SHP77 (cell line): ENCODE data around the gene RNF148.
"Not testable (repeated sequence)": the region's sequence is repeated elsewhere in the genome, so short reads cannot be mapped to it uniquely, and the experiment has no call there.

Experiments used
- DNase-seq, 2 experiments: peaks; one replicate each; lab custom pipeline; 2025; lab: John Stamatoyannopoulos, UW

The RNF148 gene

DNA sequence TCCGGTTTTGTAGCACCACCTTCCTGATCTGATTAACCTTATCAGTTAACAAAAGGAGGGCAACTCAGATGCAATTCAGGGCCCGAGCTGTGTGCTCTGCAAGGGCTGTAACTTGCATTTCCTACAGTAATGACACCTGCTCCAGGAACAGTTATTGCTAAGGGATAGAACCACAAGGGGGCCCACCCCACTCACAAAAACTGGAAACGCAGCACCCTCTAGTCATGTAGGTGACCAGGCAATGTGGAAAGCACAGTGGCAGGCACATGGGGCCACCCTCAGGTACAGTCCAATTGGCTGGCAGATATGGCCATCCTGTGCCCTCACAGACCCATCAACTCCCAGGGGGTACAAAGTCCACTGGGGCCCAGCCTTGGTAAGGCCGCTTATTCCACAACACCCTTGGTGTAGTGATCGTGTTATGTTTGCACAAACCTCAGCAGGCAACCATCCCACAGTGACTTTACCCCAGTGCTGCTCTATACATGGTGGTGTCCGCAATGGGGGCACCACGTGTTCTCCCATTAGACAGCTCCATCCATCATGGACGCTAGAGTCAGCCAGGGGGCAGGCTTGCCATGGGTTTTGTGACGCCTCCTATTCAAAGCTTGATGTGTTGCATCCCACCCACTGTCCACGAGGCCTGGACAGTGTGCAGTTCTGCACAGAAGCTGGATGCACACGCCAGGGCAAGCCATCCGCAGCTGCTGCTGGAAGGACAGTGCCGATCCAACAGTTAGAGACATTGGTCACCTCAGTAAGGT is 13.2 kb downstream of the RNF148 start:
- DNase-seq: peak in 1 of 2 experiments; percentile 17

DNA sequence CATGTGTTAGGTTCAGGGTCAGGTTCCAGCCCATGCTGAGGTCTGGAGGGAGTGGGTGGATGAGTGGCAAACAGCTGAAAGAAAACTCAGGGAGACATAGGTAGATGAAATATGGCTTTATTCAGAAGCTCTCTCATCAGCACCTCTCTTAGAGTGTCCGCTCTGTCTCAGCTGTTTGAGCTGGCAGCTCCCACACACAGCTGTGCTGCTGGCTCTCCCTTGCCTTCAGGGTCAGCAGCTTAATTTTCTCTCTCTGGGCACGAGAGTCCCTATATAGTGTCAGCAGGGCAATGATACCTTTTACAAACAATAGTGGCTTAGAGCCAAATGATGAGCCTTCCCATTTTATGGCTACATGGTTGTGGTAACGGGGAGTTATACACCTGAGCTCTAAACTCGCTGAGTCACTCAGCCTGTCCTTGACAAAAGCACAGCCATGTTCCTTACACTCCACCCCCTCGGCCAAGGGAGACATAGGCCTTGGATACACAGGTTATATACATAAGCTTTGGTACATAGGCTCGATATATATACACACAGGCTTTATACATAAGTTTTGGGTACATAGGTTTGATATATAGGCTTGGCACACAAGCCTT is 14.2 kb downstream of the RNF148 start:
- DNase-seq: peak; percentile 68 to 69

DNA sequence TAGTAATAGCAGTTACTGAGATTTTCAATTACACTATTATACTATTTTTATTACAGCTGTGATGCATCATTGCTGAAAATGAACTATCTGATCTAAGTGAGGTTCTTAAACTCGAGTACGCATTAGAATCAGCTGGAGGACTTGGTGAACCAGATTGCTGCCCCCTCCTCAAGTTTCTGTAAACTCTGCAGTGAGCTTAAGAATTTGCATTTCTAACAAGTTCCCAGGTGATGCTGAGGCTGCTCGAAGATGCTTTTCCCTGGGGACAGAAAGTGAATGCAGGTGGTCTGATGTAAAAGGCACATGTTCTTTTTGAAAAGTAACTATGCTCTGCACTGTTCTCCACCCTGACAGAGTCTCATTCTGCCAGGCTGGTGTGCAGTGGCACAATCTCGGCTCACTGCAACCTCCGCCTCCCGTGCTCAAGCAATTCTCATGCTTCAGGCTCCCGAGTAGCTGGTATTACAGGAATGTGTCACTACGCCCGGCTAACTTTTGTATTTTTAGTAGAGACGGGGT is 16.3 kb downstream of the RNF148 start:
- DNase-seq: no peak

DNA sequence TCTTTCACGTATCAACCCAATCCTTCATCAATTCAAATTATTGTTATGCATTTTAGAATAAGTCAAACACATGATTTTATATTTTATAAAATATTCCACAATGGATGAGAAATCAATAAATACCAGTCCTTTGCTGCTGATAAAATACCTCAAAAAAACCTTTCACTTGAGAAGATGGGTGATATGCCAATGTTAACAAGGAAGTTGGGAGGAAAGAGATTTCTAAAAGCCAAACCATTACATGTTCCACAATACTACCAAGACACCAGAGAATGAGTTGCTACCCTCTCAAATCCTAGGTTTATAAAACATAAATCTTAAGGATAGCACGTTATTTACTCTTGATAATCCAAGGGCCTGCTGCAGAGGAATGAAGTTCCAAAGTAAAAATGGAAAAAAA is 18.2 kb downstream of the RNF148 start:
- DNase-seq: no peak

DNA sequence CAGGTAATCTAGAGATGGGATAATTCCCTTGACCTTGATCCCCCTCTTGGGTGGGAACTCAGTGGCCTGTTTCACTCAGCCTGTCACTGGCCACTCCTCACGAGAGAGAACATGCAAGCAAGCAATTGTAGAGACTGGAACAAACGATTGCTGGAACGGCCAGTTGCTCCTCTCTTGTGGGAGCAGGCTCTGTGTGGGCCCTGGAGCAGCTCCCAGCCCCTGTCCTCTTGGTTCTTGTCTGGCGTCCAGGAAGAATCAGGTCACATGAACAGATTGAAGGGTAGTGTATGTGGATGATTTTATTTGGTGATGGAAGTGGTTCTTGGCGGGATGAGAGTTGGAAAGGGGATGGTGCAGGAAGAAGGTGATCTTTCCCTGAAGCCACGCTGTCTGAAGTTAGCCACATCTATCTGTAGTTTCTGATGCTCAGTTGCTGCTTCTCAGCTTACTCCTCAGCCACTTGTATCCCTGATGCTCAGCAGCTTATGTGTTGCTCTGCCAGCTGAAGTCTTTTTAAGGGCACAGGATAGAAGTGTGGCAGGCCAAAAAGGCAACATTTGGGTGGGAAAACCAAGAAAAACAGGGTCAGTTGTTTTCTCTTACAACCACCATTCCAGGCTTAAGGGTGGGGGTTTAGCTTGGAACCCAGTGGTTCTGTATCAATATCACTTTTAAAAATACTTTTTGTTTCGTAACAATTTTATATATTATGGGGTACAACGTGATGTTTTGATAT is 19.7 kb downstream of the RNF148 start:
- DNase-seq: no peak

DNA sequence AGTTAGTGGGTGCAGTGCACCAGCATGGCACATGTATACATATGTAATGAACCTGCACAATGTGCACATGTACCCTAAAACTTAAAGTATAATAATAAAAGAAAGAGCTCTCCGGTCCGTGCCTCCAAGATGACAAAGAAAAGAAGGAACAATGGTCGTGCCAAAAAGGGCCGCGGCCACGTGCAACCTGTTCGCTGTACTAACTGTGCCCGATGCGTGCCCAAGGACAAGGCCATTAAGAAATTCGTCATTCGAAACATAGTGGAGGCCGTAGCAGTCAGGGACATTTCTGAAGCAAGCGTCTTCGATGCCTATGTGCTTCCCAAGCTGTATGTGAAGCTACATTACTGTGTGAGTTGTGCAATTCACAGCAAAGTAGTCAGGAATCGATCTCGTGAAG is 21.5 kb downstream of the RNF148 start:
- not testable (repeated sequence) for DNase-seq

DNA sequence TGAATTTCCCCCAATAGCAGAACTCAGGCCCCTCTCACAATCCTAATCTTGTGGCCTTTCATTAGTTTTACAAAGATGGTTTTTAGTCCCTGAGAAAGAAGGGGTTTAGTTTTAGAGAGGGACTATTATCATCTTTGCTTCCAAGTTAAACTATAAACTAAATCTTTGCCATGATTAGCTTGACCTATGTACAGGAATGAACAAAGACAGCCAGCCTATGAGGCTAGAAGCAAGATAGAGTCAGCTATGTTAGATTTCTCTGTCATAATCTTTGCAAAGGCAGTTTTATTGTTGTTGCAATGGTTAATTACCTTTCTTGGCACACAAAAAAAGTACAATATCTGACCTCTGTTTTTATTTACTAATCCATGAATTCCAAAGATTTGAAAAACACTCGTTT is 22.9 kb downstream of the RNF148 start:
- no peak for DNase-seq

DNA sequence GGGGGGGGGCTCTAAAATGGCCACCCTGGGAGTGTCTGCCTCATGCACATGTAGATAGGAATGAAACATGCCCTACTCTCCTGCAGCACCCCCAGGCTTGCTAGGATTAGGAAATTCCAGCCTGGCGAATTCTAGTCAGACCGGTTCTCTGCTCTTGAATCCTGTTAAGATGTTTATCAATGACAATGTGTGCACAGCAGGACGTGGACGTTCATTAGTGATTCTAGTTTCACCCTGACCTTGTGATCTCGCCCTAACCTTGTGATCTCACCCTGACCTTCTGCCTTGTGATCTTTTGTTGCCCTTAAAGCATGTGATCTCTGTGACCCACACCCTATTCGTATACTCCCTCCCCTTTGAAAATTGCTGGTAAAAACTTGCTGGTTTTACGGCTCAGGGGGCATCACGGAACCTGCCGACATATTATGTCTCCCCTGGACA is 23.4 kb downstream of the RNF148 start:
- not testable (repeated sequence) for DNase-seq

DNA sequence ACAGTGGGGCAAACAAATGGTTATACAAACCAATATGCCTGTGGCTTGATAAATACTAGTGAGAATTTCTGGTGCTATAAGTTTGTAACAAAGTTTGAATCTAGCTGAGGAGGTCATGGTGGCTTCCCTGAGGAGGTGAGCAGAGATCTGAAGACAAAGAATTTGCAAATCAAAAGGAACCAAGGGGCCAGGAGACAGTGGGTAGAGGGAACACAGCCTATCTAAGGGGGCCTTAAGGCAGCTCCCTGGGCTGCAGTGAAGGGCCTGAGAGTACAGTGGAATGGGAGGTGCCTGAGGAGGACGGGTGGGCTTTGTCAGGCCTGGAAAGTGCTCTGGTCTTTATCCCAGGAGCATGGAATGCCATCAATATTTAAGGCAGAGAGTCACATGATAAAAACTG is 25.6 kb downstream of the RNF148 start:
- no peak for DNase-seq

DNA sequence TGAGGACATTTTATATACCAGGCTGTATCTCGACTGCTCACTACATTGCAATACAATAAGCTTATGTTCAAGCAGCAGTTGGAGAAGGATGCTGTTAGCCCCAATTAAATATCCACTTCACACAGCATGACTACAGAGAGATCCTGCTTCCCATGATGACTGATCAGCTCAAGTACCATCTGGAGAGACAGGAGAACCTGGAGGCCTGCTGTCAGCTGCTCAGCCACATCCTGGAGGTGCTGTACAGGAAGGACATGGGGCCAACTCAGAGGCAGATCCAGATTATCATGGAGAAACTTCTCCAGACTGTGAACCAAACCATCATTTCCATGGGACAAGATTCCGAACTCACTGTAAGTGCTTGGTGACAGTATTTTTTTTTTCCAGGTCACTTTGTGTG is 26.3 kb downstream of the RNF148 start:
- DNase-seq: peak; percentile 20 to 34

DNA sequence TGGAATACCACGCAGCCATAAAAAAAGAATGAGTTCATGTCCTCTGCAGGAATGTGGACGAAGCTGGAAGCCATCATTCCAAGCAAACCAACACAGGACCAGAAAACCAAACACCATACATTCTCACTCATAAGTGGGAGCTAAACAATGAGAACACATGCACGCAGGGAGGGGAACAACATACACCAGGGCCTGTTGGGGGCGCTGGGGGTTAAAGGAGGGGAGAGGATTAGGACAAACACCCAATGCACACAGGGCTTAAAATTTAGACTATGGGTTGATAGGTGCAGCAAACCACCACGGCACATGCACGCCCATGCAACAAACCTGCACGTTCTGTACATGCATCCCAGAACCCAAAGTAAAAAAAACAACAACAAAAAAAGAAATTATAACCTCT is 27.1 kb downstream of the RNF148 start:
- no peak for DNase-seq

DNA sequence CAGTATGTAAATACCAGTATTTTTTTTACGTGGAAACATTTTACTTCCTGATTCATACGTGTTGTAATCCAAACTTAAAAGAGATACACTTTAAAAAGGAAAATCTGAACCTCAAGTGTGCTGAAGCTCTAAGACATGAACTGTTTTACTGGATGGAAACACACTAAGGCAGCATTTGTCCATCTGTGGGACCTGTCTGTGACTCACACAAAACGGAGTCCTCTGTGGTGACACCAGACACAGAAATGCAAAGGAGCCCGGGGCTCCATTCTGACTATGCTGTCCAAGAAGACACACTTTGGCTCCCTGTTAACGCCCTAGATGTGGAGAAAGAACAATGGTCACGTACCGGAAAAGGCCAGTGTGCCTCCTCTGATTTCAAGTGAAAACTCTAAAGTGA is 27.7 kb downstream of the RNF148 start:
- no peak for DNase-seq

DNA sequence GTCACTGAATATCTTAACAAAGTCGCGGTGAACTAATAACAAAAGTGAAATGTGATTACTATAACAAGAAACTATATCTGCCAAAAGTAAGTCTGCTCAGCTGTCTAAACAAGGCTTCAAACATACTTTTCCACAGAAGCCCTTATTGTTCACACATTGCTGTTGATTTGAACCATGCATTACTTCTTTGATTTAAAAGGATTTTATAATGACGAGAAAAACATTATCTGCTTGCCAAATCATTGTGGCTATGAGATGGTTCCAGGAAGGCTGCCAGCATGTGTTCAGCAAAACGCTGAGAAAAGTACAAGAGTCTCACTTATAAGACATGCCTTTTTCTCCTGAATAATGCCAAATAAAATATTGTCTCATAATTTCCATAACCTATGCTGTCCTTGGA is 28.2 kb downstream of the RNF148 start:
- DNase-seq: no peak

DNA sequence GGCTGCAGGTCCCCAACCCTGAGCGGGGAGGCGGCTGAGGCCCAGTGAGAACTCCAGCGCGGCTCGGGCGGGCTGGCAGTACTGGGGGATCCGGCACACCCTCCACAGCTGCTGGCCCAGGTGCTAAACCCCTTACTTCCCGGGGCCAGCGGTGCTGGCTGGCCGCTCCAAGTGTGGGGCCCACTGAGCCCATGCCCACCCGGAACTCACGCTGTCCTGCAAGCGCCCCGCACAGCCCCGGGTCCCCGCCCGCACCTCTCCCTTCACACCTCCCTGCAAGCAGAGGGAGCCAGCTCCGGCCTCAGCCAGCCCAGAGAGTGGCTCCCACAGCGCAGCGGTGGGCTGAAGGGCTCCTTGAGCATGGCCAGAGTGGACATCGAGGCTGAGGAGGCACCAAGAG is 28.8 kb downstream of the RNF148 start:
- no peak for DNase-seq

DNA sequence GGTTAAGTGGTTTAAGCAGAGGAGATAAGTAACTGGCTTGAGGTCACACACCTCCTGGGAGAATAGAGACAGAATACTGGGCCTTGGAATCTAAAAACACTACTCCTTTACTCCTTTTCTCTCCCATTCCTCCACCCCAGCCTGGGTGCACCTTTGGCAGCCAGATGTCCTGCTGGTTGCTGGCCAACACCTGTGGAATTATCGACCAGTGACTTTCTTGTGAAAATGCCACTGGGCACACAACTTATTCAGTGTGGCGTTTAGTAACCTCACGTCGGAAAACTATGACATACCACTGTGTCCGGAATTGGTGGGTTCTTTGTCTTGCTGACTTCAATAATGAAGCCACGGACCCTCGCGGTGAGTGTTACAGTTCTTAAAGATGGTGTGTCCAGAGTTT is 30.2 kb downstream of the RNF148 start:
- DNase-seq: no peak

DNA sequence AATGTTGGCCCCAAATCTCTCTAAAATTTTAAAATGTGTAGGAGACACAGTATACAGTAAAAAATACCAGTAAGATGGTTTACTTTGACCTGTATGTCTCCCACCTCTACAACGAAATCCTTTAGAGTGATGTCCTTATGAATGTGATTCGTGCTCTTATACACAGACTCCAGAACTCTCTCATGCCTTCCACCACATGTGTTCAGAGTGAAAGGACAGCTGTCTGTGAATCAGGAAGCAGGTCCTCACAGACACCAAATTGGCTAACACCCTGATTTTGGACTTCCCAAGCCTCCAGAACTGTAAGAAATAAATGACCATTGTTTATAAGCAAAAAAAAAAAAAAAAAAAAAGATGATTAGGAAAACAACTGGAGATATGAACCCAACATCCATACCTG is 39.0 kb downstream of the RNF148 start:
- no peak for DNase-seq

DNA sequence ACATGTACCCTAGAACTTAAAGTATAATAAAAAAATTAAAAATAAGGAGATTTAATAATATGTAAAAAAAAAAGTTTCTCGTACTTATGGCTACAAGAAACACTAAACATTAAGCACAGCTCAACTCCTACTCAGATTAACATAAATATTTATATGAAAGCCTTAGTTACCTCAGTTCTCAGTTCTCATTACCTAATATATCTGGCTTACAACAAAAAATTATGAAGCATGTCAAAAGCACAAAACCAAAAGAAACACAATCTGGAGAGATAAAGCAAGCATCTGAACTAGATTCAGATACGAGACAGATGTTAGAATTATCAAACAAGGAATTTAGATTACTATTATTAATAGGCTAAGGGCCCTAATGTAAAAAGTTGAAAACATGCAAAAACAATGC is 43.9 kb downstream of the RNF148 start:
- no peak for DNase-seq

DNA sequence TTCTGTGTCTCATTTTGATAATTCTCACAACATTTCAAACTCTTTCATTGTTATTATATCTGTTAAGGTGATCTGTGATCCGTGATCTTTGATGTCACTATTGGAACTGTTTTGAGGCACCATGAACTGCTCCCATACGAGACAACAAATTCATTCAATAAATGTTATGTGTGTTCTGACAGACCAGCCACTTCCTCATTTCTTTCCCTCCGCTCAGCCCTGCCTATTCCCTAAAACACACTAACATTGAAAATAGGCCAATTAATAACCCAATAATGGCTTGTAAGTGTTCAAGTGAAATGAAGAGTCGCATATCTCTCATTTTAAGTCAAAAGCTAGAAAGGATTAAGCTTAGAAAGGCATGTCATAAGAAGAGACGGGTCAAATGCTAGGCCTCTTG is 49.0 kb downstream of the RNF148 start:
- DNase-seq: no peak

DNA sequence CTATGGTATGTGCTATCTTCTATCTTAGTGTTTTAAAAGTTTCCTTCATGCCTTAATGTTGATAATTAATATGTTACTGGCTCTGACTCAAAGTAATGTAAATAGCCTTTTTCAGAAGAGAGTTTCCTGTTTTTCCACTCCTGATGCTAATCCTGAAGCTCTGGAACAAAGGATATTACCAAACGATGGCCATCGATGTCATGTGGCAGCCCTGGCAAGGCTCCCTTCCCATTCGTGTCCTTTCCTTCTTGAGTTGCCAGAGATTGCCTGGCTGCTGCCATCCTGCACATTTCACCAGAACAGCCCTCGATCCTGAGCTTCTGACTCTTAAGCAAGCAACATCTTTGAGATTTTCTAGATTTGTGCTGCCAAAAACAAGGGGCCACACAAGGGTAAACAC is 49.8 kb downstream of the RNF148 start:
- DNase-seq: no peak
